GM10248 (cell line): ENCODE results near the gene TSC22D3.

ENCODE experiments used
- CTCF ChIA-PET: fragments of 300-600 bp; sonication (Branson Sonifier 250); formaldehyde crosslinking; extraction: SDS; loops from one replicate; lab custom pipeline; 2021; ENCODE audit warnings: antibody characterized with exemption; lab: Yijun Ruan, JAX
- POLR2A ChIA-PET: fragments of 350-650 bp; sonication (Branson Sonifier 250); formaldehyde crosslinking; extraction: SDS; loops from one replicate; lab custom pipeline; 2020; ENCODE audit warnings: antibody characterized with exemption; lab: Yijun Ruan, JAX
- DNase-seq: peaks from one replicate; pipeline ENCODE4 v3.0.0; 2012; ENCODE audit errors: extremely low spot score
- CTCF ChIP-seq: IDR thresholded peaks from 2 replicates; pipeline ENCODE4 v1.5.1; 2012; ENCODE audit warnings: mild to moderate bottlenecking, low read depth; ENCODE audit errors: extremely low read depth, missing control alignments, control extremely low read depth

Gene TSC22D3

DNA sequence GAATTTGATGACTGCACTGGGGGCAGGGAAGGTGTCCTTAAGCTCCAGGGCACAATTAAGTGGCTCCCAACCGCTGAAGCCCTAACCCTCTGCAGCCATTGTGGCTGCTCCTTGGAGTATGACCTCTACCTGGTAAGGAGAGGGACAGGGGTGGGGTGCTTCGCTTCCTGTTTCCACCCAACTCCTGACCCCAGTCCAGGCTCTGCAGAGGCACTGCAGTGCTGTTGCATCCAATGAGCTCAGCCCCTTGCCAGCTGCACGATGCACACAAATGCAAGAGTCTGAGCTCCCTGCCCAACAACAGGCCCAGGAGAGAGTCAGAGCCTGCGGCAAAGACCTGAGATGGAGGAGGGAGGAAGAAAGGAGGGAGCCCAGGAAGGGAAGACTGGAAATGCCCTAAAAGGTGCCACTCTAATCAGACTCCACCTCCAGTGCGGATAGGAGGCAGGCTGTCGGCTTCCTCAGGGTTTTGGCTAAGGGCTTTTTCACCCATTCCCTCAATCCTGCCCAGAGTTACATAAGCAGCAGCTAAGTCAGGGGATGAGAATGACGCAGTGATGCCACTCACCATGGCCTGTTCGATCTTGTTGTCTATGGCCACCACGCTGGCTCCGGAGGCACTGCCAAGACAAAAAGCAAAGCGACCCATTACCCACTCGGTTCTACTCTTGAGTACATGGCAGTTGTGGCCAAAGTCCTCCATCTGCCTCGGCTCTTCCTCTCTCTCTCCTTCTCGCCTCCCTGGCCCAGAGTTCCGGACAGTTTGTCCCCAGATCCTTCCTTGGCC, 60.1 kb downstream of the TSC22D3 start:
- ChIA-PET CTCF (interaction anchor here (1.4 to 14.1 kb wide), 6 partner anchors 14 to 60 kb away, joined by 4 to 304 read pairs (median 18); partner anchors contain the start of gene TSC22D3), POLR2A (interaction anchor here (1.0 to 4.8 kb wide), 12 partner anchors 14 to 87 kb away, joined by 3 to 59 read pairs (median 6); partner anchors contain the start of genes PRPS1 and TSC22D3)
- no peak for DNase-seq

GRCh38 chrX:107714206-107714891, 61.2 kb downstream of the TSC22D3 start:
- DNase-seq, result no peak
- TF ChIP-seq CTCF, result no peak
- POLR2A ChIA-PET, result interaction anchor here (1.1 to 4.8 kb wide), 7 partner anchors 10 to 41 kb away, joined by 3 to 59 read pairs (median 14); no protein-coding TSS in a partner anchor
- CTCF ChIA-PET, result interaction anchor here (1.4 to 14.1 kb wide), 4 partner anchors 16 to 63 kb away, joined by 6 to 304 read pairs (median 66); partner anchors contain the start of gene NCBP2L

More for the DNA sequence above, 60.1 kb downstream of the TSC22D3 start:
- no peak for TF ChIP-seq CTCF

DNA sequence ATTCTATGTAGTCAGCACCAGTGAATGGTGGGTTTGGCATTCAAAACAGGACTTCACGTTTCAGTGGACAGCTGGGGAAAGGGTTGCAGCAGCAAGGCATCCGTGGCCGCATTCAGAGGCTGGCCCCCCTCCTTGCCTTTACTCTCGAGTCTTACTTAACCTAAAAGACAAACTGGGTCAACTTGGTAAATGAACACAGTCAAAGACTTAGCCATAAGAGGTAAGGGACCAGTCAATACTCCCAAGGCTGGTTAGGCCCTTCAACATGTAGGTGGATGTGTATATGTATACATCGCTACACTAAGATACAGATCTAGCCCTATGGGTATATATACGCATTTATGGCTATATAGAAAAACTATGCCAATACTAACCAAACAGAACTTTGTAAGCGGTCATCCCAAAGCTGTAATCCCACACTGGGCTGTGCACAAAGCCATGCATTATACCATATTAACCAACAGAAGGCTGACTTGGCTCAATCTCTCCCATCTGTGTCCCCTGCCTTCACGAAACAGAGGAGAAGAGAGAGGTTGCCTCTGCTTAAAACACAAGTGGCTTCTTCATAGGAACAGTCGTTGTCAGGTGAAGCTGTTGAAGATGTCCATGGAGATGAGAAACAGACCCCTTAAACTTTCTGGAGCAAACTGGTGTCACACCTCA, 61.9 kb downstream of the TSC22D3 start:
- TF ChIP-seq CTCF, result no peak
- ChIA-PET CTCF (interaction anchor here (0.7 to 14.1 kb wide), 4 partner anchors 21 to 64 kb away, joined by 3 to 304 read pairs (median 66); partner anchors contain the start of gene NCBP2L), POLR2A (interaction anchor here (1.1 to 4.8 kb wide), 7 partner anchors 9 to 40 kb away, joined by 3 to 59 read pairs (median 20); no protein-coding TSS in a partner anchor)
- DNase-seq, result no peak

DNA sequence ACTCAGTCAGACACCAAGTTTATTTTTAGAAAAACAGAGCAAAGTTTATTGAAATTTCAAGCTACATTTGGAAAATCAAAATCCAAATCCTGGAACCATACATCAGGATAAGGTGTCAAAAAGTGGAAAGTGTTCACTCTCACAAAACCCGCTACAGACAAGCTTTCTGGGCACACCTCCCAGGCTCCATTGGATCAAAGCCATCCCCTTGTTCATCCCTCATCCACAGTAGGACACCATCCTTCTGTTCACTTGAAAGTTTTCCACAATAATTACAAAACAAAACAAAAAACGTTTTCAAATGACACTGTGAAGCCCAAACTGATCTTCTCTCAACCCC, 62.4 kb downstream of the TSC22D3 start:
- TF ChIP-seq CTCF, result no peak
- ChIA-PET POLR2A (interaction anchor here (2.0 to 2.7 kb wide), 2 partner anchors 35 to 39 kb away, joined by 8 to 34 read pairs; no protein-coding TSS in a partner anchor), CTCF (interaction anchor here (0.7 to 14.1 kb wide), 5 partner anchors 12 to 64 kb away, joined by 3 to 304 read pairs (median 7); partner anchors contain the start of gene NCBP2L)
- no peak for DNase-seq

GRCh38 chrX:107712231-107713202, 63.1 kb downstream of the TSC22D3 start:
- TF ChIP-seq CTCF, result no peak
- no peak for DNase-seq
- CTCF ChIA-PET, result interaction anchor here (1.9 to 14.1 kb wide), 4 partner anchors 11 to 65 kb away, joined by 6 to 304 read pairs (median 66); partner anchors contain the start of gene NCBP2L
- POLR2A ChIA-PET, result interaction anchor here (0.6 to 2.7 kb wide), 3 partner anchors 35 to 65 kb away, joined by 3 to 34 read pairs (median 8); no protein-coding TSS in a partner anchor
